NB4 (cell line): ENCODE measurements around the gene NTNG1.

Source experiments
- DNase-seq: peaks from one replicate; pipeline ENCODE4 v3.0.0; 2010; ENCODE audit warnings: low read depth
- H3K4me3 ChIP-seq: one replicate; pipeline ENCODE4 v1.5.1; 2011; ENCODE audit warnings: mild to moderate bottlenecking, low read depth, low read length, moderate library complexity
- MYC ChIP-seq: IDR thresholded peaks from 2 replicates; pipeline ENCODE4 v1.6.1; 2011; ENCODE audit warnings: low read depth, low read length
- POLR2A ChIP-seq: IDR thresholded peaks from 2 replicates; pipeline ENCODE4 v1.6.1; 2011; ENCODE audit warnings: mild to moderate bottlenecking; ENCODE audit not compliant: insufficient read length; ENCODE audit errors: extremely low read depth
- TF ChIP-seq, protein P1 (sequence below): IDR thresholded peaks from 2 replicates; pipeline ENCODE4 v1.6.1; 2011; ENCODE audit warnings: low read depth, low read length
- TF ChIP-seq, protein P2 (sequence below): IDR thresholded peaks from one replicate; pipeline ENCODE4 v1.5.1; 2012; ENCODE audit warnings: low read depth, low read length

The NTNG1 gene

DNA sequence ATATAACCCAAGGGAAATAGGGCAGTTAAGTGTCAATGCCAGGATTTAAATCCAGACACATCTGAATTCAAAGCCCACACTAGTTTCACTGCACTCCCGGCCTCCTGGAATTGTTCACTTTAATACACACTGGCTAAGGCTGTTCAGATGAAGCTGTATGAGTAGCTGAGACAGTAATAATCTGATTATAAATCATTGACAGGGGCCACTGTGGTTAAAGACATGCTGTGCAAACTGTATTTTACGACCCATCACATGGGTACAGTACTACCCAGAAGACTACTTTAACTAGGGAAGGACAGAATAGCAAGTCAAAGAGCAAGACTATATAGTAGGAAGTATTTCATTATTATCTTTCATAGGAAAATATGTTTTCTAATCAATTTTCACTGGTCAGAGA lies 16.1 kb upstream of the NTNG1 start:
- no peak for TF ChIP-seq POLR2A
- TF ChIP-seq, protein P1, sequence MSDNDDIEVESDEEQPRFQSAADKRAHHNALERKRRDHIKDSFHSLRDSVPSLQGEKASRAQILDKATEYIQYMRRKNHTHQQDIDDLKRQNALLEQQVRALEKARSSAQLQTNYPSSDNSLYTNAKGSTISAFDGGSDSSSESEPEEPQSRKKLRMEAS: no peak
- TF ChIP-seq, protein P2, sequence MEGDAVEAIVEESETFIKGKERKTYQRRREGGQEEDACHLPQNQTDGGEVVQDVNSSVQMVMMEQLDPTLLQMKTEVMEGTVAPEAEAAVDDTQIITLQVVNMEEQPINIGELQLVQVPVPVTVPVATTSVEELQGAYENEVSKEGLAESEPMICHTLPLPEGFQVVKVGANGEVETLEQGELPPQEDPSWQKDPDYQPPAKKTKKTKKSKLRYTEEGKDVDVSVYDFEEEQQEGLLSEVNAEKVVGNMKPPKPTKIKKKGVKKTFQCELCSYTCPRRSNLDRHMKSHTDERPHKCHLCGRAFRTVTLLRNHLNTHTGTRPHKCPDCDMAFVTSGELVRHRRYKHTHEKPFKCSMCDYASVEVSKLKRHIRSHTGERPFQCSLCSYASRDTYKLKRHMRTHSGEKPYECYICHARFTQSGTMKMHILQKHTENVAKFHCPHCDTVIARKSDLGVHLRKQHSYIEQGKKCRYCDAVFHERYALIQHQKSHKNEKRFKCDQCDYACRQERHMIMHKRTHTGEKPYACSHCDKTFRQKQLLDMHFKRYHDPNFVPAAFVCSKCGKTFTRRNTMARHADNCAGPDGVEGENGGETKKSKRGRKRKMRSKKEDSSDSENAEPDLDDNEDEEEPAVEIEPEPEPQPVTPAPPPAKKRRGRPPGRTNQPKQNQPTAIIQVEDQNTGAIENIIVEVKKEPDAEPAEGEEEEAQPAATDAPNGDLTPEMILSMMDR: no peak
- TF ChIP-seq MYC: no peak
- DNase-seq: no peak
- H3K4me3 ChIP-seq: no peak overlapping the region

DNA sequence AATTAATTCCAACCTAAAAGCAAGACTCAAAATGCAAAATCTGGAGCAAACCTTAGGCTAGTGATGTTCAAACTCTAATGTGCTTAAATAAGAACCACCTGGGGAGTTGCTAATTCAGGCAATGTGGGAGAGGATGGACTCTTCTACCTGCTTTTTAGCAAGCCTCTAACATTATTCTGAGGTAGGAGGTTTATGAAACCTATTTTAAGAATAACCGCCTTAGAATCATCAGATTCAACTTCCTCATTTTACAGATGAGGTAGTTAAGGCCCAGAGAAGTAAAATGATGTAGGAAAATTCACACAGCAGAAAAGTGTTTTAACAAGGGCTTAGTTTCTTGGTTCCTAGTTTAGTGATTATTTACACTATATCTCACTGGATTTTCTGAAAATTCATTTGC lies 8.6 kb upstream of the NTNG1 start:
- DNase-seq: no peak
- TF ChIP-seq, protein P1: no peak
- TF ChIP-seq, protein P2: no peak
- TF ChIP-seq POLR2A (no peak), MYC (no peak)
- no peak overlapping the region for H3K4me3 ChIP-seq

DNA sequence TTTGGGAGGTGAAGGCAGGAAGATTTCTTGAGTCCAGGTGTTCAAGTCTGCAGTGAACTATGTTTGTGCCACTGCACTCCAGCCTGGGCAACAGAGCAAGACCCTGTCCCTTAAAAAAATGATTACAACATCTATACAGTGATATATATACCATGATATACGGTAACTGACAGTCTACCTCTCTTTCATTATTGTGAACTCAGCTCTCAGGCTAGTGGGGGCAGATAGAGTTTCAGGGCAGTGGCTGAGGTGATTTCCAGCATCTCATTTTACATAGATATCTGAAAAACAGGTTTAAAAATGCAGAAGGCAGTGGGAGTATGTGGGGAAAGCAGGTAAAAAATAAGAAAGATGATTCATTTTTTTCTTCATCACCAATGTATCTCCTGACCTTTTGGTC lies 8.1 kb upstream of the NTNG1 start:
- H3K4me3 ChIP-seq: no peak overlapping the region
- TF ChIP-seq MYC: no peak
- TF ChIP-seq, protein P2: no peak
- TF ChIP-seq, protein P1: no peak
- no peak for TF ChIP-seq POLR2A
- DNase-seq: no peak

DNA sequence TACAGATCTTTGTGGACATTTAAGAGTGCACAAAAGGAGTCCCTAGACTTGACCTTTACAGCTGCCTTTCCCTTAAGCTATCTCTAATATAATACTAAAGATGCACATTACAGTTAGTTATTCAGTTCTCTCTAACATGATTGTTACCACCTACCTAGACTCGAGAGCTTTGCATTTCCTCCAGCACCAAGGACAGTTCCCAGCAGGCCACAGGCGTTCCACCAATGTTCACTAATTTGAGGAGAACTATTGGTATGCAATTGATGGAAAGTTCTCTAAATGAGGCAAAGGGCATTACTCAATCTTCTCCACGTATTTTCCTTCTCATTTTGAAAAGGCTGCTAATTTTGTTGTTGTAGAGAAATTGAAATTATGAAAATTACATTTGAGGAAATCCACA lies 5.4 kb upstream of the NTNG1 start:
- TF ChIP-seq, protein P2: no peak
- TF ChIP-seq, protein P1: no peak
- TF ChIP-seq MYC (no peak), POLR2A (no peak)
- no peak overlapping the region for H3K4me3 ChIP-seq
- DNase-seq: peak; percentile 37

DNA sequence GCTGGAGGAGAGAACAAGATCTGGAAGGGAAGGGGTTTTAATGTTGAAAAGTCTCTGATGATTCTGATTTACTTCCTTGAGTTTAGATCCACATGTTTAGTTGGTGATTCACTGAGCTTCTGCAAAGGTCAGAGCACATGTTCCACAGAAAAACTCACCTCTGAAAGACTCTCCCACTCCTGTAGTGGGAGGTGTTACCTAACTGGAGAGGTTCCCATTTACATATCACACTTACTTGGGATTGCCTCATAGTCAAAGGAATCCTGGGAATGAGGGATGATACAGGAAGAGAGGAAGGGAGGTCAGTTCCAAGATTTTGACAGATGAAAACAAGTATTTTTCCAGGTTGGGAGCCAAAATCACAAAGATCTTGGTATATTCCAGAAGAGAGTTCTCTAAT lies 2.7 kb upstream of the NTNG1 start:
- TF ChIP-seq, protein P2: no peak
- no peak for TF ChIP-seq MYC
- TF ChIP-seq, protein P1: no peak
- no peak for TF ChIP-seq POLR2A
- H3K4me3 ChIP-seq: no peak overlapping the region
- no peak for DNase-seq
